HCT116 (cell line): Measurements from ENCODE around the gene RARS2. TPM values are rescaled to one million over a fixed set of nuclear protein-coding genes. Genes with fewer than 3 reads are reported as not detected.

Source experiments
- ATAC-seq: fragments of 200-7000 bp; cut with Tn5 transposase; 2 replicates; pipeline ENCODE4 v1.9.1; 2020; ENCODE audit warnings: mild to moderate bottlenecking, moderate library complexity
- BruUV-seq: library from RNA; stranded (reverse); fragments of 400-500 nt; replicated peaks from 2 replicates; lab custom pipeline; 2021; lab: Mats Ljungman, UMichigan
- CTCF ChIA-PET: fragments of 300-600 bp; sonication (Branson Sonifier 250); formaldehyde crosslinking; loops from one replicate; lab custom pipeline; 2021; ENCODE audit warnings: antibody characterized with exemption; lab: Charles Lee
- POLR2A ChIA-PET: fragments of 300-600, 350-600 bp; sonication (Branson Sonifier 250); formaldehyde crosslinking; loops from one replicate; lab custom pipeline; 2021; ENCODE audit warnings: antibody characterized with exemption; lab: Charles Lee
- RAD21 ChIA-PET, 2 experiments: fragments of 300-600 bp; sonication (Branson Sonifier 250); formaldehyde crosslinking; loops; one replicate each; lab custom pipeline; 2023; ENCODE audit warnings: low total read pairs in 2 of 2; ENCODE audit not compliant: uncharacterized antibody in 2 of 2, unreplicated experiment in 2 of 2, low non-redundant PET in 1 of 2; lab: Charles Lee
- DNase-seq: peaks from one replicate; pipeline ENCODE4 v3.0.0-alpha.2; 2010; ENCODE audit warnings: low read depth, low spot score
- H2AFZ ChIP-seq: fragments of 200-600 bp; shearing (Covaris generic), sonication (generic); 2 replicates; pipeline ENCODE4 v1.6.1; 2017; ENCODE audit warnings: low read depth, mixed run types, mixed read lengths, antibody characterized with exemption, low read length; ENCODE audit not compliant: poor library complexity, severe bottlenecking
- H3K27ac ChIP-seq: 2 replicates; pipeline ENCODE4 v1.5.1; 2012; ENCODE audit warnings: low read depth, low read length
- H3K27me3 ChIP-seq: fragments of 200-600 bp; sonication (generic); 2 replicates; pipeline ENCODE4 v1.6.1; 2016; ENCODE audit warnings: mixed run types, low read length, mixed read lengths; ENCODE audit not compliant: insufficient read depth
- H3K36me3 ChIP-seq, 2 experiments: fragments of 200-500 bp in 1 of 2; fragments of 200-600 bp in 1 of 2; sonication (Bioruptor generic) in 1 of 2; sonication (generic) in 1 of 2; 2 replicates each; pipeline versions ENCODE4 v1.5.1 to v1.6.1; 2014 to 2016; ENCODE audit warnings: low read length in 2 of 2, inconsistent platforms in 1 of 2, mixed read lengths in 1 of 2, mixed run types in 1 of 2; ENCODE audit not compliant: insufficient read depth in 2 of 2, control insufficient read depth in 1 of 2
- H3K4me1 ChIP-seq, 2 experiments: fragments of 200-600 bp in 1 of 2; sonication (generic) in 1 of 2; 2 replicates each; pipeline versions ENCODE4 v1.5.1 to v1.6.1; 2012 to 2017; ENCODE audit warnings: low read length in 2 of 2, inconsistent platforms in 1 of 2, mild to moderate bottlenecking in 1 of 2, mixed read lengths in 1 of 2, mixed run types in 1 of 2, moderate library complexity in 1 of 2; ENCODE audit not compliant: insufficient read depth in 2 of 2, control insufficient read depth in 1 of 2
- H3K4me2 ChIP-seq: fragments of 200-600 bp; sonication (generic); 2 replicates; pipeline ENCODE4 v1.6.1; 2017; ENCODE audit warnings: mixed run types, low read length, mixed read lengths
- H3K4me3 ChIP-seq, 2 experiments: fragments of 200-600 bp in 1 of 2; sonication (generic) in 1 of 2; replicated peaks in 1 of 2; 2 replicates each; pipeline ENCODE4 v1.5.1; 2011 to 2016; ENCODE audit warnings: low read length in 2 of 2, control low read depth in 1 of 2, low read depth in 1 of 2, mild to moderate bottlenecking in 1 of 2, mixed read lengths in 1 of 2, mixed run types in 1 of 2
- H3K79me2 ChIP-seq: fragments of 200-600 bp; sonication (generic); 2 replicates; pipeline ENCODE4 v1.6.1; 2017; ENCODE audit warnings: mild to moderate bottlenecking, mixed run types, low read length, moderate library complexity, mixed read lengths; ENCODE audit not compliant: insufficient read depth
- H3K9ac ChIP-seq: fragments of 200-600 bp; sonication (generic); 2 replicates; pipeline ENCODE4 v1.6.1; 2016; ENCODE audit warnings: low read length, mixed read lengths
- H3K9me2 ChIP-seq: fragments of 200-600 bp; sonication (generic), shearing (Covaris generic); 2 replicates; pipeline ENCODE4 v1.6.1; 2017; ENCODE audit warnings: mixed run types, mild to moderate bottlenecking, moderate library complexity; ENCODE audit not compliant: insufficient read depth
- H3K9me3 ChIP-seq, 2 experiments: fragments of 200-500 bp in 1 of 2; fragments of 200-600 bp in 1 of 2; sonication (Bioruptor generic) in 1 of 2; sonication (generic) in 1 of 2; 2 replicates each; pipeline ENCODE4 v1.6.1; 2014 to 2017; ENCODE audit warnings: low read length in 2 of 2, mixed read lengths in 2 of 2, inconsistent platforms in 1 of 2, low read depth in 1 of 2, mild to moderate bottlenecking in 1 of 2, mixed run types in 1 of 2, moderate library complexity in 1 of 2; ENCODE audit not compliant: control insufficient read depth in 1 of 2, insufficient read depth in 1 of 2
- H4K20me1 ChIP-seq: fragments of 200-600 bp; sonication (generic), shearing (Covaris generic); 2 replicates; pipeline ENCODE4 v1.6.1; 2017; ENCODE audit warnings: mixed run types, mild to moderate bottlenecking, moderate library complexity; ENCODE audit not compliant: insufficient read depth
- CBX3 ChIP-seq: IDR thresholded peaks from 2 replicates; pipeline ENCODE4 v1.6.1; 2012; ENCODE audit warnings: low read depth
- CEBPB ChIP-seq: IDR thresholded peaks from 2 replicates; pipeline ENCODE4 v1.6.1; 2012; ENCODE audit warnings: low read depth
- EGR1 ChIP-seq: IDR thresholded peaks from 2 replicates; pipeline ENCODE4 v1.6.1; 2012; ENCODE audit warnings: low read depth
- ELF1 ChIP-seq: IDR thresholded peaks from 2 replicates; pipeline ENCODE4 v1.6.1; 2012; ENCODE audit warnings: low read depth, borderline replicate concordance
- JUND ChIP-seq: IDR thresholded peaks from 2 replicates; pipeline ENCODE4 v1.6.1; 2012
- POLR2AphosphoS5 ChIP-seq: IDR thresholded peaks from 2 replicates; pipeline ENCODE4 v1.6.1; 2011; ENCODE audit warnings: mild to moderate bottlenecking, low read depth, low read length, moderate library complexity
- SP1 ChIP-seq: IDR thresholded peaks from 2 replicates; pipeline ENCODE4 v1.6.1; 2012; ENCODE audit warnings: low read depth
- YY1 ChIP-seq: IDR thresholded peaks from 2 replicates; pipeline ENCODE4 v1.6.1; 2011; ENCODE audit warnings: low read length, low read depth, moderate library complexity, mild to moderate bottlenecking; ENCODE audit not compliant: insufficient replicate concordance; ENCODE audit errors: extremely low read depth
- ZFX ChIP-seq: fragments of 450-650 bp; IDR thresholded peaks from 2 replicates; pipeline ENCODE4 v1.6.1; 2017
- ZNF274 ChIP-seq: fragments of 200-500 bp; sonication (Bioruptor generic); IDR thresholded peaks from 2 replicates; pipeline ENCODE4 v1.6.1; 2014; ENCODE audit warnings: mild to moderate bottlenecking, low read depth, low read length, inconsistent platforms
- intact Hi-C: fragments of 100-400 bp; cut with micrococcal nuclease; formaldehyde crosslinking; loops from 2 replicates; pipeline ENCODE4 v1.10.0; 2022
- total RNA-seq: library from RNA; stranded (reverse); gene quantifications from one replicate; pipeline ENCODE4 v1.2.1, GENCODE V29; 2021; ENCODE audit not compliant: unreplicated experiment
- TF ChIP-seq, protein P1 (sequence below): IDR thresholded peaks from 2 replicates; pipeline ENCODE4 v1.6.1; 2011; ENCODE audit warnings: mild to moderate bottlenecking, low read length, moderate library complexity; ENCODE audit not compliant: insufficient replicate concordance; ENCODE audit errors: extremely low read depth
- TF ChIP-seq, protein P2 (sequence below): IDR thresholded peaks from 2 replicates; pipeline ENCODE4 v1.6.1; 2012
- TF ChIP-seq, protein P3 (sequence below), 3 experiments: fragments of 200-600 bp in 1 of 3; sonication (generic) in 1 of 3; IDR thresholded peaks in 2 of 3; conservative IDR thresholded peaks in 1 of 3; 2 replicates each; pipeline ENCODE4 v1.5.1; 2012 to 2017; ENCODE audit warnings: low read depth in 2 of 3, low read length in 2 of 3, antibody characterized with exemption in 1 of 3, borderline replicate concordance in 1 of 3, control low read depth in 1 of 3, mild to moderate bottlenecking in 1 of 3, mixed read lengths in 1 of 3, mixed run types in 1 of 3, moderate library complexity in 1 of 3; ENCODE audit not compliant: insufficient read depth in 1 of 3

RARS2 gene
- total RNA-seq, 1 experiment from 2014 or later = 34.8 TPM

DNA sequence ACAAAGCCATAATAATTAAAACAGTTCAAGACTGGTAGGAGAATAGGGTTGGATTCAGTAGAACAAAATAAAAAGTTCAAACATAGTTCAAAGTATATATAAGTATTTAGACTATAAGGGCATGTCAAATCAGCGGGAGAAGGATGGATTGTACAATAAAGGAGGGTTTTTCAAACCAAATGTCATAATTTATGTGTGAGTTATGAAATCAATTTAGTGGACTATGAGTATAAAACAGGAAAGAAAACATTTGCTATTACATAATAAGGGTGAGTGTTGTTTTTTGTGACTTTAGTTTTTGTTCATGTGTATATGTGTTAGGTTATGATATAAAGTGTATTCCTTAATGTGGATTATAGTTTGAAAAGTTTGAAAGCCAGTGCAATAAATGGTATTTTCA, 10.8 kb upstream of the RARS2 start:
- no peak overlapping the region for H3K4me3 ChIP-seq
- H3K79me2 ChIP-seq = no peaks in the 10 kb centered on the region
- intact Hi-C loops = no loop called here
- no peaks in the 10 kb centered on the region for H3K27me3 ChIP-seq
- H3K27ac ChIP-seq = no peak overlapping the region
- CTCF ChIA-PET = no interaction called here
- no peak for DNase-seq
- 0 out of 2 replicates have a peak, but pooled peaks cover 4% of the 10 kb centered on the region for H4K20me1 ChIP-seq
- RAD21 ChIA-PET = no interaction called here
- H3K36me3 ChIP-seq = peaks cover 0 to 4% of the 10 kb centered on the region in 2 experiments; a peak in 2 of 4 replicates
- POLR2A ChIA-PET = no interaction called here
- no peaks in the 10 kb centered on the region for H3K9me2 ChIP-seq
- H3K9me3 ChIP-seq = no peaks in the 10 kb centered on the region
- TSS peak; percentile 13 for BruUV-seq
- no peak overlapping the region for H3K9ac ChIP-seq
- H2AFZ ChIP-seq = no peak overlapping the region
- H3K4me2 ChIP-seq = no peak overlapping the region
- TF ChIP-seq YY1 (no peak), POLR2AphosphoS5 (no peak), ZFX (no peak), ZNF274 (no peak), ELF1 (no peak), CBX3 (no peak), JUND (no peak), CEBPB (no peak), SP1 (no peak), EGR1 (no peak)
- TF ChIP-seq, protein P1, sequence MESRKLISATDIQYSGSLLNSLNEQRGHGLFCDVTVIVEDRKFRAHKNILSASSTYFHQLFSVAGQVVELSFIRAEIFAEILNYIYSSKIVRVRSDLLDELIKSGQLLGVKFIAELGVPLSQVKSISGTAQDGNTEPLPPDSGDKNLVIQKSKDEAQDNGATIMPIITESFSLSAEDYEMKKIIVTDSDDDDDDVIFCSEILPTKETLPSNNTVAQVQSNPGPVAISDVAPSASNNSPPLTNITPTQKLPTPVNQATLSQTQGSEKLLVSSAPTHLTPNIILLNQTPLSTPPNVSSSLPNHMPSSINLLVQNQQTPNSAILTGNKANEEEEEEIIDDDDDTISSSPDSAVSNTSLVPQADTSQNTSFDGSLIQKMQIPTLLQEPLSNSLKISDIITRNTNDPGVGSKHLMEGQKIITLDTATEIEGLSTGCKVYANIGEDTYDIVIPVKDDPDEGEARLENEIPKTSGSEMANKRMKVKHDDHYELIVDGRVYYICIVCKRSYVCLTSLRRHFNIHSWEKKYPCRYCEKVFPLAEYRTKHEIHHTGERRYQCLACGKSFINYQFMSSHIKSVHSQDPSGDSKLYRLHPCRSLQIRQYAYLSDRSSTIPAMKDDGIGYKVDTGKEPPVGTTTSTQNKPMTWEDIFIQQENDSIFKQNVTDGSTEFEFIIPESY = no peak
- TF ChIP-seq, protein P2, sequence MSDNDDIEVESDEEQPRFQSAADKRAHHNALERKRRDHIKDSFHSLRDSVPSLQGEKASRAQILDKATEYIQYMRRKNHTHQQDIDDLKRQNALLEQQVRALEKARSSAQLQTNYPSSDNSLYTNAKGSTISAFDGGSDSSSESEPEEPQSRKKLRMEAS = no peak
- TF ChIP-seq, protein P3, sequence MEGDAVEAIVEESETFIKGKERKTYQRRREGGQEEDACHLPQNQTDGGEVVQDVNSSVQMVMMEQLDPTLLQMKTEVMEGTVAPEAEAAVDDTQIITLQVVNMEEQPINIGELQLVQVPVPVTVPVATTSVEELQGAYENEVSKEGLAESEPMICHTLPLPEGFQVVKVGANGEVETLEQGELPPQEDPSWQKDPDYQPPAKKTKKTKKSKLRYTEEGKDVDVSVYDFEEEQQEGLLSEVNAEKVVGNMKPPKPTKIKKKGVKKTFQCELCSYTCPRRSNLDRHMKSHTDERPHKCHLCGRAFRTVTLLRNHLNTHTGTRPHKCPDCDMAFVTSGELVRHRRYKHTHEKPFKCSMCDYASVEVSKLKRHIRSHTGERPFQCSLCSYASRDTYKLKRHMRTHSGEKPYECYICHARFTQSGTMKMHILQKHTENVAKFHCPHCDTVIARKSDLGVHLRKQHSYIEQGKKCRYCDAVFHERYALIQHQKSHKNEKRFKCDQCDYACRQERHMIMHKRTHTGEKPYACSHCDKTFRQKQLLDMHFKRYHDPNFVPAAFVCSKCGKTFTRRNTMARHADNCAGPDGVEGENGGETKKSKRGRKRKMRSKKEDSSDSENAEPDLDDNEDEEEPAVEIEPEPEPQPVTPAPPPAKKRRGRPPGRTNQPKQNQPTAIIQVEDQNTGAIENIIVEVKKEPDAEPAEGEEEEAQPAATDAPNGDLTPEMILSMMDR (IDR thresholded peaks at IDR 0.05 in 2 of 3, conservative IDR thresholded peaks at IDR 0.05 in 1 of 3; ENCODE audit: borderline replicate concordance in 1 of 3, insufficient read depth in 1 of 3, low read depth in 2 of 3, low read length in 2 of 3) = no peak
- TF ChIP-seq, all 23 proteins: peak for 0
- H3K4me1 ChIP-seq = no peaks in the 10 kb centered on the region
- no peak for ATAC-seq
